Neural crest cell (in vitro differentiated cells): ENCODE measurements around the gene XKR8. TPM values are rescaled to one million over a fixed set of nuclear protein-coding genes. Genes with fewer than 3 reads are reported as not detected.
A peak's percentile ranks its signal among the peaks of the same experiment; 100 is the strongest.

Experiments used
- DNase-seq: peaks from one replicate; pipeline ENCODE4 v3.0.0; 2021; ENCODE audit warnings: low read depth, mixed read lengths, low spot score
- H3K27ac Mint-ChIP-seq: one replicate; pipeline ENCODE4 v1.8.0; 2021; ENCODE audit warnings: mild to moderate bottlenecking, mixed read lengths; ENCODE audit not compliant: unreplicated experiment
- H3K27me3 Mint-ChIP-seq: 2 replicates; pipeline ENCODE4 v1.8.0; 2021; ENCODE audit warnings: low read depth, mild to moderate bottlenecking, mixed read lengths
- H3K36me3 Mint-ChIP-seq: 2 replicates; pipeline ENCODE4 v1.8.0; 2021; ENCODE audit warnings: low read depth, mild to moderate bottlenecking, mixed read lengths
- H3K4me1 Mint-ChIP-seq: 2 replicates; pipeline ENCODE4 v1.8.0; 2021; ENCODE audit warnings: mixed read lengths
- H3K4me3 Mint-ChIP-seq: one replicate; pipeline ENCODE4 v1.8.0; 2021; ENCODE audit warnings: mild to moderate bottlenecking, mixed read lengths
- H3K9me3 Mint-ChIP-seq: 2 replicates; pipeline ENCODE4 v1.8.0; 2021; ENCODE audit warnings: mixed read lengths
- total RNA-seq: library from RNA; stranded (reverse); gene quantifications from 2 replicates; pipeline ENCODE4 v1.2.1, GENCODE V29; 2021
- TF ChIP-seq, protein P1 (sequence below): fragments of 200-600 bp; sonication (generic); conservative IDR thresholded peaks from 2 replicates; pipeline ENCODE4 v1.5.0; 2021; ENCODE audit warnings: antibody characterized with exemption, mild to moderate bottlenecking

The XKR8 gene
- total RNA-seq, 1 donor from 2014 or later: 11.8 TPM

DNA sequence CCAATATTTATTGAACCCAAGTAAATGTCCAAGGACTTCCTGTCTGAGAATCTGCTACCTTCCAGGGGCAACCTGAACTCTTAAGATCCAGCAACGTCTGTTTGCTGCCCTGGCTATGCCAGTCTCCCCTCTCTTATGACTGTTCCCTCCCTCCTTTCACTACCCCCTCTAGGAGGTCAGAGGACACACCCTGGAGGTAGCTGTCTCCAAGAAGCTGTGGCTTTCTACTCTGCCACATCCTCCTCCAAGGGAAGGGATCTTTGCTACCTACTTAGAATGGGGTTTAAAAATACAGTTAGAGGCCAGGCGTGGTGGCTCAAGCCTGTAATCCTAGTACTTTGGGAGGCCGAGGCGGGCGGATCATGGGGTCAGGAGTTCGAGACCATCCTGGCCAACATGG is 28.6 kb upstream of the XKR8 start:
- no peak for DNase-seq
- H3K36me3 Mint-ChIP-seq: no peaks in the 10 kb centered on the region
- H3K4me1 Mint-ChIP-seq: peaks cover 12% of the 10 kb centered on the region
- H3K9me3 Mint-ChIP-seq: no peaks in the 10 kb centered on the region
- TF ChIP-seq, protein P1, sequence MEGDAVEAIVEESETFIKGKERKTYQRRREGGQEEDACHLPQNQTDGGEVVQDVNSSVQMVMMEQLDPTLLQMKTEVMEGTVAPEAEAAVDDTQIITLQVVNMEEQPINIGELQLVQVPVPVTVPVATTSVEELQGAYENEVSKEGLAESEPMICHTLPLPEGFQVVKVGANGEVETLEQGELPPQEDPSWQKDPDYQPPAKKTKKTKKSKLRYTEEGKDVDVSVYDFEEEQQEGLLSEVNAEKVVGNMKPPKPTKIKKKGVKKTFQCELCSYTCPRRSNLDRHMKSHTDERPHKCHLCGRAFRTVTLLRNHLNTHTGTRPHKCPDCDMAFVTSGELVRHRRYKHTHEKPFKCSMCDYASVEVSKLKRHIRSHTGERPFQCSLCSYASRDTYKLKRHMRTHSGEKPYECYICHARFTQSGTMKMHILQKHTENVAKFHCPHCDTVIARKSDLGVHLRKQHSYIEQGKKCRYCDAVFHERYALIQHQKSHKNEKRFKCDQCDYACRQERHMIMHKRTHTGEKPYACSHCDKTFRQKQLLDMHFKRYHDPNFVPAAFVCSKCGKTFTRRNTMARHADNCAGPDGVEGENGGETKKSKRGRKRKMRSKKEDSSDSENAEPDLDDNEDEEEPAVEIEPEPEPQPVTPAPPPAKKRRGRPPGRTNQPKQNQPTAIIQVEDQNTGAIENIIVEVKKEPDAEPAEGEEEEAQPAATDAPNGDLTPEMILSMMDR: no peak
- no peak overlapping the region for H3K27ac Mint-ChIP-seq
- peaks cover 31% of the 10 kb centered on the region for H3K27me3 Mint-ChIP-seq
- no peak overlapping the region for H3K4me3 Mint-ChIP-seq

DNA sequence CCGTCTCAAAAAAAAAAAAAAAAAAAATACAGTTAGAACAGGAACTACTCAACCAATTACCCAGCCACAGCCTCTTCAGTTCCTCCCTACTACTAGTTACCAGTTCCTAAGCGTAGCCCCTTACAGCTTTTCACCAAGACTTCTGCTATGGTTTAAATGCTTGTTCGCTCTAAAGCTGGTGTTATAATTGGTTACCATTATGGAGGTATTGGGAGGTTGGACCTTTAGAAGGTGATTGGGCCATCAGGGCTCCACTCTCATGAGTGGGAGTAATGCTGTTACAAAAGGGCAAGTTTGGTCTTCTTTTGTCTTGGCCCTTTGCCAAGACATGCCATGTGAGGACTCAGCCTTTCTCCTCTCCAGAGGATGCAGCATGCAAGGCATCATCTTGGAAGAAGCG is 28.0 kb upstream of the XKR8 start:
- DNase-seq: no peak
- TF ChIP-seq, protein P1: no peak
- Mint-ChIP-seq H3K27ac (no peak overlapping the region), H3K9me3 (no peaks in the 10 kb centered on the region), H3K36me3 (no peaks in the 10 kb centered on the region), H3K4me1 (peaks cover 12% of the 10 kb centered on the region), H3K27me3 (peaks cover 37% of the 10 kb centered on the region), H3K4me3 (no peak overlapping the region)

DNA sequence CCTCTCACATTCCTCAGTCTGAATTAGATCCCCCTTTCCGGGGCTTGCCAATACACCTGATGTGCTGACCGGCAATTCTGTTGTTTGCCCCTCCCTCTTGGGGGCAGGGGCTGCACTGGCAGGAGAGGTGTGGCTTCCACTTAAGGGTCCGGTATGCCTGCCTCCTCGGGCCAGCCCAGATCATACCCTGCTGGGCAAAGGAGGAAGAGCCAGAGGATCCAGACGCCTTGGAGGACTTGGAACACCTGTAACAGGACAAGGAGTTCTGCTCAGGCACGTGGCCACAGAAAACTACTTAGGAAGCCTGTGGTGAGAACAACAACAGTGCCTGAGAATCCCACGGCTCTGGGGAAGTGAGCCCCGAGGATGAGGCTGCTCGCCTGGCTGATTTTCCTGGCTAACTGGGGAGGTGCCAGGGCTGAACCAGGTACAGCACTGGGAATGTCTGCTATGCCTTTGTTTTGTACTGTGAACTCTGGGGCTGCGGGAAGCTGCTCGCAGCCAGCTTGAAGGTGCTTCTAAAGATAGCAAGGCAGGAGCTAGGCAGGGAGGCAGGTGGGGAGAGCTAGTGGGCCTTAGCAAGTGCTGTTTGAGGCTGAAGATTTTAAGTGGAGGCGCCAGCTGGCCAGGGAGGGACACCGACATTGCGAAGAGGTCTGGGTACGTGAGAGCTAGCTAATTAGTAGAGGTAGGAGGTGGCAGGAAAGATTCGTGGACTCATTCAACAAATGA is 24.8 kb upstream of the XKR8 start, which contains the start of gene SMPDL3B:
Gene SMPDL3B (plus strand): TSS at position 183 of the 732 bp plus-strand sequence. CDS start 184 bp downstream, at position 367.
- Mint-ChIP-seq H3K9me3 (no peaks in the 10 kb centered on the region), H3K27ac (no peak within 1 kb of the TSS), H3K36me3 (no peaks in the 10 kb centered on the region), H3K4me1 (peaks cover 12% of the 10 kb centered on the region), H3K4me3 (no peak within 1 kb of the TSS), H3K27me3 (peaks cover 55% of the 10 kb centered on the region)
- no peak for DNase-seq
- TF ChIP-seq, protein P1: peak; percentile 28

DNA sequence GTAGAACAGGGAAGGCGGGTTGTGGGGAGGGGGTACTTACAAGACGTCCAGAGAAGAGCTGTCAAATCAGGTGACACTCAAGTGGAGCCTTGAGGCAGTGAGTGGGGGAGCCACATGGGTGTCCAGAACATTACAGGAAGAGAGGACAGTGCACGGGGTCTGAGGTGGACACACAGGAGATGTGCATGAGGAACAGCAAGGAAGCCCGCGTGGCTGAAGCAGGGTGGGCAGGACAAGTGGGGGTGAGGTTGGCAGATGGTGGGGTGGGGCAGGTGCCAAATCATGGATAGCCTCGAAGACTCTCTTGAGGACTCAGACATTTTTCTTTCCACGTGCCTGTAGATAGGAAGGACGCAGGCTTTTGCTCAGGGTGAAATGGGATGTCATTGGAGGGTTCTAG is 24.1 kb upstream of the XKR8 start:
- Mint-ChIP-seq H3K4me1 (peaks cover 12% of the 10 kb centered on the region), H3K27ac (no peak overlapping the region), H3K36me3 (no peaks in the 10 kb centered on the region), H3K9me3 (no peaks in the 10 kb centered on the region), H3K4me3 (no peak overlapping the region), H3K27me3 (peaks cover 55% of the 10 kb centered on the region)
- TF ChIP-seq, protein P1: no peak
- DNase-seq: no peak

DNA sequence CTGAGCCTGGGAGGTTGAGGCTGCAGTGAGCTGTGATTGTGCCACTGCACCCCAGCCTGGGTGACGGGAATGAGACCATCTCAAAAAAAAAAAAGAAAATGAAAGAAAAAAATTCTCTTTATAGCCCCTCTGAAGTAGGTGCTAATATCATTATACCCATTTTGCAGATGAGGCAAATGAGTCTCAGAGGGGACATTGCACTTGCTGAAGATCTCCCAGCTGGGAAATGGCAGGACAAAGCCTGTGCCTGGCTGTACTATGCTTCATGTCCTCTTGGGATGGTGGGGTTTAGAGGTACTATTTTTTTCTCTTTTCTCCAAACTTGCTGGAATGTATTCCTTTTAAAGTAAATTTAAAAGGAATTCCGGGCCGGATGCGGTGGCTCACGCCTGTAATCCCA is 23.4 kb upstream of the XKR8 start:
- Mint-ChIP-seq H3K4me1 (peaks cover 12% of the 10 kb centered on the region), H3K9me3 (no peaks in the 10 kb centered on the region), H3K4me3 (no peak overlapping the region), H3K36me3 (no peaks in the 10 kb centered on the region), H3K27me3 (peaks cover 55% of the 10 kb centered on the region), H3K27ac (no peak overlapping the region)
- TF ChIP-seq, protein P1: no peak
- no peak for DNase-seq
